B cell (primary cell): ENCODE measurements around the gene PARVG. TPM values are rescaled to one million over a fixed set of nuclear protein-coding genes. Genes with fewer than 3 reads are reported as not detected.

Experiments
- ATAC-seq: fragments of 200-7000 bp; cut with Tn5 transposase; one replicate; pipeline ENCODE4 v1.10.0; 2021; ENCODE audit warnings: low read depth, mild to moderate bottlenecking, moderate number of reproducible peaks, moderate library complexity
- CTCF ChIA-PET: fragments of 350-600 bp; sonication (Branson Sonifier 250); formaldehyde crosslinking; loops from one replicate; lab custom pipeline; 2021; ENCODE audit warnings: antibody characterized with exemption, inconsistent platforms; lab: Charles Lee
- POLR2A ChIA-PET: fragments of 350-600 bp; sonication (Branson Sonifier 250); formaldehyde crosslinking; loops from one replicate; lab custom pipeline; 2021; ENCODE audit warnings: antibody characterized with exemption; lab: Charles Lee
- DNase-seq: peaks from one replicate; pipeline ENCODE4 v3.0.0; 2013
- H2AFZ ChIP-seq: 2 replicates; pipeline ENCODE4 v1.6.1; 2012; ENCODE audit warnings: mild to moderate bottlenecking, low read depth, low read length; ENCODE audit not compliant: insufficient read depth, poor library complexity, severe bottlenecking
- H3K27ac ChIP-seq, 2 donors: 1 replicate in 1 of 2; 2 replicates in 1 of 2; pipeline ENCODE4 v1.5.1; 2012 to 2013; ENCODE audit warnings: low read length in 2 of 2, mild to moderate bottlenecking in 2 of 2, moderate library complexity in 1 of 2
- H3K27me3 ChIP-seq, 4 experiments: fragments of 200-600 bp in 1 of 4; sonication (generic) in 1 of 4; replicated peaks in 1 of 4; 1 replicate in 2 of 4; 2 replicates in 2 of 4; pipeline versions ENCODE4 v1.6.1 to v1.7.0; 2013 to 2016; ENCODE audit warnings: low read length in 3 of 4, mild to moderate bottlenecking in 2 of 4, mixed read lengths in 1 of 4, moderate library complexity in 1 of 4; ENCODE audit not compliant: insufficient read depth in 4 of 4, control insufficient read depth in 3 of 4; ENCODE audit errors: control extremely low read depth in 1 of 4
- H3K36me3 ChIP-seq, 2 experiments: replicated peaks in 1 of 2; 1 replicate in 1 of 2; 2 replicates in 1 of 2; pipeline versions ENCODE4 v1.6.1 to v1.7.1; 2013; ENCODE audit warnings: low read length in 1 of 2; ENCODE audit not compliant: insufficient read depth in 2 of 2, control insufficient read depth in 1 of 2; ENCODE audit errors: control extremely low read depth in 1 of 2, extremely low read depth in 1 of 2
- H3K4me1 ChIP-seq, 2 donors: fragments of 200-600 bp in 1 of 2; sonication (generic) in 1 of 2; 1 replicate in 1 of 2; 2 replicates in 1 of 2; pipeline versions ENCODE4 v1.5.1 to v1.6.1; 2013 to 2017; ENCODE audit warnings: low read length in 2 of 2; ENCODE audit not compliant: control insufficient read depth in 2 of 2, insufficient read depth in 2 of 2
- H3K4me2 ChIP-seq: replicated peaks from 2 replicates; pipeline ENCODE3; 2012; ENCODE audit warnings: mild to moderate bottlenecking, low read depth, low read length; ENCODE audit not compliant: poor library complexity, severe bottlenecking
- H3K4me3 ChIP-seq, 5 experiments: fragments of 200-600 bp in 1 of 5; sonication (generic) in 1 of 5; 1 replicate in 3 of 5; 2 replicates in 2 of 5; pipeline versions ENCODE4 v1.5.1 to v1.7.0; 2011 to 2016; ENCODE audit warnings: low read length in 4 of 5, mild to moderate bottlenecking in 4 of 5, low read depth in 2 of 5, control low read depth in 1 of 5, moderate library complexity in 1 of 5; ENCODE audit not compliant: insufficient read depth in 1 of 5; ENCODE audit errors: control extremely low read depth in 1 of 5, extremely low read depth in 1 of 5
- H3K79me2 ChIP-seq: fragments of 200-600 bp; sonication (generic); one replicate; pipeline ENCODE4 v1.6.0; 2016; ENCODE audit warnings: low read length; ENCODE audit not compliant: control insufficient read depth, insufficient read depth
- H3K9ac ChIP-seq: fragments of 200-600 bp; sonication (generic); 2 replicates; pipeline ENCODE4 v1.6.1; 2017; ENCODE audit warnings: mild to moderate bottlenecking, low read length, moderate library complexity
- H3K9me3 ChIP-seq, 3 donors: one replicate each; pipeline versions ENCODE4 v1.6.1 to v1.7.1; 2013; ENCODE audit warnings: low read length in 2 of 3; ENCODE audit not compliant: control insufficient read depth in 2 of 3, insufficient read depth in 1 of 3; ENCODE audit errors: control extremely low read depth in 1 of 3
- H4K20me1 ChIP-seq: 2 replicates; pipeline ENCODE4 v1.6.0; 2012; ENCODE audit warnings: mild to moderate bottlenecking, low read length; ENCODE audit not compliant: insufficient read depth, control insufficient read depth, poor library complexity, severe bottlenecking
- H3K27ac Mint-ChIP-seq: one replicate; pipeline ENCODE4 v1.8.0; 2021; ENCODE audit warnings: mixed read lengths
- H3K27me3 Mint-ChIP-seq: one replicate; pipeline ENCODE4 v1.8.0; 2021; ENCODE audit warnings: mixed read lengths
- H3K4me1 Mint-ChIP-seq: one replicate; pipeline ENCODE4 v1.8.0; 2021; ENCODE audit warnings: mixed read lengths
- H3K4me3 Mint-ChIP-seq: one replicate; pipeline ENCODE4 v1.8.0; 2021; ENCODE audit warnings: mixed read lengths
- H3K9me3 Mint-ChIP-seq: one replicate; pipeline ENCODE4 v1.8.0; 2022; ENCODE audit warnings: mixed read lengths; ENCODE audit not compliant: insufficient read depth
- CTCF ChIP-seq: fragments of 200-600 bp; IDR thresholded peaks from one replicate; pipeline ENCODE4 v1.8.0; 2022; ENCODE audit warnings: antibody characterized with exemption, mild to moderate bottlenecking
- EZH2 ChIP-seq: IDR thresholded peaks from 2 replicates; pipeline ENCODE4 v1.6.1; 2012; ENCODE audit warnings: borderline replicate concordance, low read depth, mild to moderate bottlenecking, moderate library complexity, low read length; ENCODE audit not compliant: insufficient read depth, poor library complexity, severe bottlenecking
- WGBS: methylation state at CpG from one replicate; pipeline ENCODE4 v1.1.5; 2013; ENCODE audit warnings: missing lambda C conversion rate; ENCODE audit not compliant: insufficient coverage; 5-methylcytosine and 5-hydroxymethylcytosine counted together
- intact Hi-C: fragments of 100-400 bp; cut with micrococcal nuclease; formaldehyde crosslinking; loops from one replicate; pipeline ENCODE4 v1.10.0; 2022
- polyA plus RNA-seq: library from polyadenylated mRNA; depleted of rRNA; stranded (reverse); fragments of >200 nt; gene quantifications from 2 replicates; pipeline ENCODE4 v1.2.3, GENCODE V29; 2012
- total RNA-seq, 2 donors: library from RNA; stranded (reverse); fragments of 120-200 nt in 1 of 2; gene quantifications; 1 replicate in 1 of 2; 2 replicates in 1 of 2; pipeline versions ENCODE4 v1.2.3 to v1.2.4, GENCODE V29; 2013 to 2022

The PARVG gene
- total and polyA plus RNA-seq, 2 donors (not counting 1 experiment from before 2014, with no cell fraction given) = 247 to 698 TPM

- POLR2A ChIA-PET = no interaction called here
- Histone ChIP-seq H3K27ac (no peak overlapping the region), H3K4me2 (no peak overlapping the region), H3K4me3 (no peak overlapping the region), H3K4me1 (no peaks in the 10 kb centered on the region), H3K36me3 (no peaks in the 10 kb centered on the region), H2AFZ (no peak overlapping the region), H4K20me1 (no peaks in the 10 kb centered on the region), H3K9ac (no peak overlapping the region), H3K79me2 (no peaks in the 10 kb centered on the region), H3K27me3 (peaks cover 0 to 6% (median 2%) of the 10 kb centered on the region in 4 experiments), H3K9me3 (peaks cover 0 to 12% (median 12%) of the 10 kb centered on the region in 3 donors)
- Mint-ChIP-seq H3K9me3 (peaks cover 2% of the 10 kb centered on the region), H3K4me3 (no peak overlapping the region), H3K4me1 (no peaks in the 10 kb centered on the region), H3K27me3 (peaks cover 31% of the 10 kb centered on the region), H3K27ac (no peak overlapping the region)
- no peak for DNase-seq
- ATAC-seq = no peak
- WGBS = 77% methylated on average over 8 of the region's 8 CpGs
- TF ChIP-seq CTCF (no peak), EZH2 (no peak)
- intact Hi-C loops = no loop called here
- CTCF ChIA-PET = no interaction called here
Measured at GRCh38 chr22:44225812-44226211, 45.1 kb downstream of the PARVG start.

GRCh38 chr22:44229331-44229730 is 48.6 kb downstream of the PARVG start:
- intact Hi-C loops = no loop called here
- no peak overlapping the region for H2AFZ ChIP-seq
- Mint-ChIP-seq H3K27ac (no peak overlapping the region), H3K4me1 (no peaks in the 10 kb centered on the region), H3K4me3 (no peak overlapping the region), H3K27me3 (peaks cover 21% of the 10 kb centered on the region), H3K9me3 (peaks cover 2% of the 10 kb centered on the region)
- H3K27ac ChIP-seq = no peak overlapping the region
- H3K4me2 ChIP-seq = no peak overlapping the region
- H3K9ac ChIP-seq = no peak overlapping the region
- no CpG with 5 or more reads among the region's 3 CpGs for WGBS
- no peak for DNase-seq
- H3K36me3 ChIP-seq = no peaks in the 10 kb centered on the region
- TF ChIP-seq CTCF (no peak), EZH2 (no peak)
- peaks cover 0 to 6% (median 2%) of the 10 kb centered on the region in 4 experiments for H3K27me3 ChIP-seq
- ChIA-PET POLR2A (no interaction called here), CTCF (no interaction called here)
- no peaks in the 10 kb centered on the region for H4K20me1 ChIP-seq
- no peaks in the 10 kb centered on the region for H3K79me2 ChIP-seq
- peaks cover 0 to 12% (median 7%) of the 10 kb centered on the region in 3 donors for H3K9me3 ChIP-seq
- H3K4me3 ChIP-seq = no peak overlapping the region
- ATAC-seq = no peak
- H3K4me1 ChIP-seq = no peaks in the 10 kb centered on the region
